ENCODE results near the gene HLA-DQA1.

DNA sequence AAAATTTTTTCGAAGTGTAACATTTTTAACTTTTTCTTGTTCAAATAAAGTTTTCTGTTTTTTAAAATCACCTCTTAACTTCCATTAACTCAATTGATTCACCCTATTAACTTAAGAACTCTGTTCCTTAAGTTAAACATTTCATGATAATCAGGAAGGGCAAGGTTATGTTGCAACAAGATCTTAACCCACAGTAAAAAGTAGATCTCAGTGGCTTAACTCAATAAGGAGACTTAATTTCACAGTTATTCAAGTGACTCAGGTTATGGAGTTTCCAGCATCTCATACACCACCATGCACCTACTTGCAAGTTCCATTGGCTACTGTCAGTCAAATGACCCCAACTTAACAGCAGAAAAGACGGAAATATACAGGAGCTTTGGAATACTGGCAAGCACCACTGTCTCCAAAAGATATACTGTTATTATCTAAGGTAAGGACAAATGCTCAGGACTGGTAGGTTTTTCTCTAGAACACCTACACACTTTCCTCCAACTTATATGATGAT, 18.1 kb downstream of the HLA-DQA1 start:
- TF ChIP-seq CTCF (conservative IDR thresholded peaks at IDR 0.05) (no peak), EZH2 (IDR thresholded peaks at IDR 0.05; ENCODE audit: low read depth) (no peak)

Measured in PC-9 (cell line).